ENCODE measurements around the gene SLC2A3.
"Not testable (repeated sequence)": the region's sequence is repeated elsewhere in the genome, so short reads cannot be mapped to it uniquely, and the experiment has no call there.

SLC2A3 gene

GRCh38 chr12:7905071-7905470 is 30.9 kb downstream of the SLC2A3 start:
- no CpG with 5 or more reads among the region's 1 CpG for WGBS, 2 donors (ENCODE audit: extremely low coverage in 2 of 2, insufficient read length in 2 of 2, insufficient replicate concordance in 1 of 2)
- Histone ChIP-seq H3K14ac (ENCODE audit: low read length) (no peak overlapping the region), H2BK5ac (ENCODE audit: low read length) (no peak overlapping the region), H2AFZ (ENCODE audit: low read length) (peak overlapping the region; percentile 17), H3K79me1 (ENCODE audit: low read depth, low read length) (no peaks in the 10 kb centered on the region), H4K91ac (ENCODE audit: low read depth, low read length, poor library complexity) (no peak overlapping the region), H3K4ac (ENCODE audit: low read length) (no peak overlapping the region), H2AK5ac (ENCODE audit: low read depth, low read length) (no peak overlapping the region), H3K27me3 (ENCODE audit: control insufficient read depth in 3 of 3, insufficient read depth in 3 of 3, low read depth in 1 of 3, low read length in 3 of 3) (no peaks in the 10 kb centered on the region), H2BK12ac (ENCODE audit: low read length) (no peak overlapping the region), H3K4me1 (ENCODE audit: control insufficient read depth in 2 of 2, insufficient read depth in 1 of 2, low read depth in 1 of 2, low read length in 2 of 2) (peaks cover 0 to 6% of the 10 kb centered on the region in 2 donors), H2BK15ac (ENCODE audit: low read length) (no peak overlapping the region), H3K4me3 (ENCODE audit: low read length in 2 of 2) (no peak overlapping the region), H3K23ac (ENCODE audit: low read depth, low read length, poor library complexity) (no peak overlapping the region), H3K9ac (ENCODE audit: low read depth, low read length, poor library complexity) (no peak overlapping the region), H3K27ac (replicated peaks; ENCODE audit: low read length) (no peak overlapping the region), H3K9me3 (replicated peaks in 1 of 2; ENCODE audit: control insufficient read depth in 2 of 2, insufficient read depth in 1 of 2, low read depth in 1 of 2, low read length in 2 of 2) (no peaks in the 10 kb centered on the region), H3K18ac (ENCODE audit: low read length) (no peak overlapping the region), H3K4me2 (ENCODE audit: insufficient read depth, low read length, poor library complexity, severe bottlenecking) (no peak overlapping the region), H3K36me3 (replicated peaks in 1 of 2; ENCODE audit: control insufficient read depth in 2 of 2, insufficient read depth in 2 of 2, low read length in 2 of 2) (no peaks in the 10 kb centered on the region), H2BK120ac (ENCODE audit: low read depth, low read length) (no peak overlapping the region), H4K8ac (ENCODE audit: low read depth, low read length) (no peak overlapping the region)
- no peak for DNase-seq (ENCODE audit: low spot score)

GRCh38 chr12:7902416-7902815 is 33.6 kb downstream of the SLC2A3 start:
- not testable (repeated sequence) for H3K4me2 ChIP-seq (ENCODE audit: insufficient read depth, low read length, poor library complexity, severe bottlenecking); H3K23ac ChIP-seq (ENCODE audit: low read depth, low read length, poor library complexity); H4K91ac ChIP-seq (ENCODE audit: low read depth, low read length, poor library complexity); H3K14ac ChIP-seq (ENCODE audit: low read length); H3K36me3 ChIP-seq (replicated peaks in 1 of 2; ENCODE audit: control insufficient read depth in 2 of 2, insufficient read depth in 2 of 2, low read length in 2 of 2); H3K18ac ChIP-seq (ENCODE audit: low read length); H2BK120ac ChIP-seq (ENCODE audit: low read depth, low read length); H3K27ac ChIP-seq (replicated peaks; ENCODE audit: low read length); H2AK5ac ChIP-seq (ENCODE audit: low read depth, low read length); H3K4me1 ChIP-seq (ENCODE audit: control insufficient read depth in 2 of 2, insufficient read depth in 1 of 2, low read depth in 1 of 2, low read length in 2 of 2); H2BK5ac ChIP-seq (ENCODE audit: low read length); H3K9me3 ChIP-seq (replicated peaks in 1 of 2; ENCODE audit: control insufficient read depth in 2 of 2, insufficient read depth in 1 of 2, low read depth in 1 of 2, low read length in 2 of 2); H3K79me1 ChIP-seq (ENCODE audit: low read depth, low read length); H3K4ac ChIP-seq (ENCODE audit: low read length); H2AFZ ChIP-seq (ENCODE audit: low read length); DNase-seq (ENCODE audit: low spot score); H3K4me3 ChIP-seq (ENCODE audit: low read length in 2 of 2); H3K27me3 ChIP-seq (ENCODE audit: control insufficient read depth in 3 of 3, insufficient read depth in 3 of 3, low read depth in 1 of 3, low read length in 3 of 3); H3K9ac ChIP-seq (ENCODE audit: low read depth, low read length, poor library complexity); H2BK12ac ChIP-seq (ENCODE audit: low read length); H4K8ac ChIP-seq (ENCODE audit: low read depth, low read length); H2BK15ac ChIP-seq (ENCODE audit: low read length)
- WGBS, 2 donors (ENCODE audit: extremely low coverage in 2 of 2, insufficient read length in 2 of 2, insufficient replicate concordance in 1 of 2), result no CpG with 5 or more reads among the region's 8 CpGs

- Histone ChIP-seq H3K27ac (replicated peaks; ENCODE audit: low read length) (no peak overlapping the region), H2AFZ (ENCODE audit: low read length) (no peak overlapping the region), H3K14ac (ENCODE audit: low read length) (no peak overlapping the region), H3K18ac (ENCODE audit: low read length) (no peak overlapping the region), H3K36me3 (replicated peaks in 1 of 2; ENCODE audit: control insufficient read depth in 2 of 2, insufficient read depth in 2 of 2, low read length in 2 of 2) (no peaks in the 10 kb centered on the region), H3K4me1 (ENCODE audit: control insufficient read depth in 2 of 2, insufficient read depth in 1 of 2, low read depth in 1 of 2, low read length in 2 of 2) (no peaks in the 10 kb centered on the region), H3K4me2 (ENCODE audit: insufficient read depth, low read length, poor library complexity, severe bottlenecking) (no peak overlapping the region), H3K4me3 (ENCODE audit: low read length in 2 of 2) (no peak overlapping the region), H2BK120ac (ENCODE audit: low read depth, low read length) (no peak overlapping the region), H2BK12ac (ENCODE audit: low read length) (no peak overlapping the region), H2BK15ac (ENCODE audit: low read length) (no peak overlapping the region), H3K27me3 (ENCODE audit: control insufficient read depth in 3 of 3, insufficient read depth in 3 of 3, low read depth in 1 of 3, low read length in 3 of 3) (no peaks in the 10 kb centered on the region), H4K91ac (ENCODE audit: low read depth, low read length, poor library complexity) (no peak overlapping the region), H3K4ac (ENCODE audit: low read length) (no peak overlapping the region), H3K23ac (ENCODE audit: low read depth, low read length, poor library complexity) (no peak overlapping the region), H3K79me1 (ENCODE audit: low read depth, low read length) (no peaks in the 10 kb centered on the region), H3K9me3 (replicated peaks in 1 of 2; ENCODE audit: control insufficient read depth in 2 of 2, insufficient read depth in 1 of 2, low read depth in 1 of 2, low read length in 2 of 2) (no peaks in the 10 kb centered on the region), H2BK5ac (ENCODE audit: low read length) (no peak overlapping the region), H2AK5ac (ENCODE audit: low read depth, low read length) (no peak overlapping the region), H3K9ac (ENCODE audit: low read depth, low read length, poor library complexity) (no peak overlapping the region), H4K8ac (ENCODE audit: low read depth, low read length) (no peak overlapping the region)
- no peak for DNase-seq (ENCODE audit: low spot score)
- no CpG with 5 or more reads among the region's 7 CpGs for WGBS, 2 donors (ENCODE audit: extremely low coverage in 2 of 2, insufficient read length in 2 of 2, insufficient replicate concordance in 1 of 2)
Measured at GRCh38 chr12:7899755-7900154, 36.2 kb downstream of the SLC2A3 start.

GRCh38 chr12:7896726-7897125 is 39.3 kb downstream of the SLC2A3 start:
- not testable (repeated sequence) for DNase-seq (ENCODE audit: low spot score); H3K27me3 ChIP-seq (ENCODE audit: control insufficient read depth in 3 of 3, insufficient read depth in 3 of 3, low read depth in 1 of 3, low read length in 3 of 3); H3K9me3 ChIP-seq (replicated peaks in 1 of 2; ENCODE audit: control insufficient read depth in 2 of 2, insufficient read depth in 1 of 2, low read depth in 1 of 2, low read length in 2 of 2); H3K27ac ChIP-seq (replicated peaks; ENCODE audit: low read length); H3K23ac ChIP-seq (ENCODE audit: low read depth, low read length, poor library complexity); H3K4me2 ChIP-seq (ENCODE audit: insufficient read depth, low read length, poor library complexity, severe bottlenecking); H3K36me3 ChIP-seq (replicated peaks in 1 of 2; ENCODE audit: control insufficient read depth in 2 of 2, insufficient read depth in 2 of 2, low read length in 2 of 2); H2AK5ac ChIP-seq (ENCODE audit: low read depth, low read length); H3K79me1 ChIP-seq (ENCODE audit: low read depth, low read length); H2AFZ ChIP-seq (ENCODE audit: low read length); H2BK120ac ChIP-seq (ENCODE audit: low read depth, low read length); H2BK15ac ChIP-seq (ENCODE audit: low read length); H3K14ac ChIP-seq (ENCODE audit: low read length); H2BK12ac ChIP-seq (ENCODE audit: low read length); H3K4ac ChIP-seq (ENCODE audit: low read length); H3K18ac ChIP-seq (ENCODE audit: low read length); H3K4me1 ChIP-seq (ENCODE audit: control insufficient read depth in 2 of 2, insufficient read depth in 1 of 2, low read depth in 1 of 2, low read length in 2 of 2); H3K9ac ChIP-seq (ENCODE audit: low read depth, low read length, poor library complexity); H2BK5ac ChIP-seq (ENCODE audit: low read length); H4K91ac ChIP-seq (ENCODE audit: low read depth, low read length, poor library complexity); H3K4me3 ChIP-seq (ENCODE audit: low read length in 2 of 2); H4K8ac ChIP-seq (ENCODE audit: low read depth, low read length)
- WGBS, 2 donors (ENCODE audit: extremely low coverage in 2 of 2, insufficient read length in 2 of 2, insufficient replicate concordance in 1 of 2), result no CpG with 5 or more reads among the region's 4 CpGs
